Transverse colon (tissue), 4 donors: Measurements from ENCODE around the gene CDKN1B. TPM values are rescaled to one million over a fixed set of nuclear protein-coding genes. Genes with fewer than 3 reads are reported as not detected.

Experiments
- DNase-seq: peaks from one replicate; pipeline ENCODE4 v3.0.0-alpha.2; 2019
- H3K27ac ChIP-seq, 4 donors: fragments of 200-600 bp; sonication (generic); 2 replicates each; pipeline ENCODE4 v1.5.1; 2016 to 2018; ENCODE audit warnings: inconsistent platforms in 4 of 4
- H3K27me3 ChIP-seq: fragments of 200-600 bp; sonication (generic); 2 replicates; pipeline ENCODE4 v1.5.1; 2017; ENCODE audit warnings: inconsistent platforms
- H3K36me3 ChIP-seq, 4 donors: fragments of 200-600 bp; sonication (generic); 2 replicates each; pipeline ENCODE4 v1.5.1; 2017 to 2019; ENCODE audit warnings: inconsistent platforms in 4 of 4
- H3K4me1 ChIP-seq, 4 donors: fragments of 200-600 bp; sonication (generic); 2 replicates each; pipeline ENCODE4 v1.5.1; 2017 to 2020; ENCODE audit warnings: inconsistent platforms in 4 of 4
- H3K4me3 ChIP-seq, 4 donors: fragments of 200-600 bp; sonication (generic); 1 replicate in 1 of 4; 2 replicates in 3 of 4; pipeline versions ENCODE4 v1.5.1 to v1.6.1; 2017 to 2019; ENCODE audit warnings: inconsistent platforms in 4 of 4
- H3K9me3 ChIP-seq, 2 donors: fragments of 200-600 bp; sonication (generic); 2 replicates each; pipeline ENCODE4 v1.5.1; 2017 to 2019; ENCODE audit warnings: inconsistent platforms in 2 of 2
- EP300 ChIP-seq: sonication (generic); formaldehyde crosslinking; IDR thresholded peaks from one replicate; pipeline ENCODE4 v1.6.1; 2017; ENCODE audit warnings: antibody characterized with exemption, low read depth
- POLR2A ChIP-seq: fragments of 450-650 bp; IDR thresholded peaks from one replicate; pipeline ENCODE4 v1.6.1; 2016; ENCODE audit warnings: antibody characterized with exemption, mild to moderate bottlenecking, moderate library complexity
- POLR2AphosphoS5 ChIP-seq, 3 donors: sonication (generic); formaldehyde crosslinking; IDR thresholded peaks; one replicate each; pipeline ENCODE4 v1.6.1; 2016; ENCODE audit warnings: antibody characterized with exemption in 3 of 3
- WGBS, 2 donors: methylation state at CpG; one replicate each; pipeline ENCODE4 v1.1.5; 2018; ENCODE audit warnings: low coverage in 1 of 2; 5-methylcytosine and 5-hydroxymethylcytosine counted together
- in situ Hi-C, 4 donors: fragments of 200-750 bp; cut with MboI; loops; one replicate each; pipeline versions ENCODE4 v1.15.0 to v1.15.1; 2017; ENCODE audit warnings: low sequenced_read_pairs in 3 of 4, low pct_ligation_motif_present in 1 of 4, low pct_unique_long_range_greater_than_20kb in 1 of 4
- intact Hi-C: fragments of 100-400 bp; cut with DNase I; formaldehyde crosslinking; loops from one replicate; pipeline ENCODE4 v1.15.1; 2023; ENCODE audit warnings: low total_unique reads
- total RNA-seq, 4 donors: library from RNA; depleted of rRNA; stranded (reverse); fragments of >200 nt; gene quantifications; one replicate each; pipeline ENCODE4 v1.1.0, GENCODE V29; 2016
- TF ChIP-seq, protein P1 (sequence below), 5 experiments: fragments of 200-600 bp in 3 of 5; fragments of 450-650 bp in 2 of 5; sonication (generic) in 3 of 5; IDR thresholded peaks; 1 replicate in 2 of 5; 2 replicates in 3 of 5; pipeline ENCODE4 v1.5.1; 2016 to 2017; ENCODE audit warnings: antibody characterized with exemption in 5 of 5, inconsistent platforms in 3 of 5, mild to moderate bottlenecking in 2 of 5, moderate library complexity in 1 of 5

The CDKN1B gene
- total RNA-seq, 4 donors from 2014 or later = 14.1 to 58.3 (median 54.1) TPM

GRCh38 chr12:12721814-12722434 lies 4.8 kb downstream of the CDKN1B start:
- Histone ChIP-seq H3K9me3 (no peaks in the 10 kb centered on the region), H3K36me3 (peaks cover 0 to 13% (median 4%) of the 10 kb centered on the region in 4 donors), H3K27ac (peak overlapping the region; percentile 99 to 100 (median 100)), H3K27me3 (no peaks in the 10 kb centered on the region), H3K4me3 (peak overlapping the region in 2 of 4 donors; percentile 77 to 99), H3K4me1 (peaks cover 4 to 47% (median 41%) of the 10 kb centered on the region in 4 donors)
- intact Hi-C loops (no loop called here), in situ Hi-C loops (loop anchor here in 1 of 4 donors (25.0 kb wide), 1 partner anchor 335 kb away; no protein-coding TSS in a partner anchor)
- 39 to 42% methylated on average over 2 of the region's 2 CpGs for WGBS, 2 donors
- DNase-seq = no peak
- no peak for TF ChIP-seq POLR2A
- TF ChIP-seq POLR2AphosphoS5 (IDR thresholded peaks at IDR 0.05) = no peak
- TF ChIP-seq EP300 = no peak
- TF ChIP-seq, protein P1, sequence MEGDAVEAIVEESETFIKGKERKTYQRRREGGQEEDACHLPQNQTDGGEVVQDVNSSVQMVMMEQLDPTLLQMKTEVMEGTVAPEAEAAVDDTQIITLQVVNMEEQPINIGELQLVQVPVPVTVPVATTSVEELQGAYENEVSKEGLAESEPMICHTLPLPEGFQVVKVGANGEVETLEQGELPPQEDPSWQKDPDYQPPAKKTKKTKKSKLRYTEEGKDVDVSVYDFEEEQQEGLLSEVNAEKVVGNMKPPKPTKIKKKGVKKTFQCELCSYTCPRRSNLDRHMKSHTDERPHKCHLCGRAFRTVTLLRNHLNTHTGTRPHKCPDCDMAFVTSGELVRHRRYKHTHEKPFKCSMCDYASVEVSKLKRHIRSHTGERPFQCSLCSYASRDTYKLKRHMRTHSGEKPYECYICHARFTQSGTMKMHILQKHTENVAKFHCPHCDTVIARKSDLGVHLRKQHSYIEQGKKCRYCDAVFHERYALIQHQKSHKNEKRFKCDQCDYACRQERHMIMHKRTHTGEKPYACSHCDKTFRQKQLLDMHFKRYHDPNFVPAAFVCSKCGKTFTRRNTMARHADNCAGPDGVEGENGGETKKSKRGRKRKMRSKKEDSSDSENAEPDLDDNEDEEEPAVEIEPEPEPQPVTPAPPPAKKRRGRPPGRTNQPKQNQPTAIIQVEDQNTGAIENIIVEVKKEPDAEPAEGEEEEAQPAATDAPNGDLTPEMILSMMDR (IDR thresholded peaks at IDR 0.05) = no peak

DNA sequence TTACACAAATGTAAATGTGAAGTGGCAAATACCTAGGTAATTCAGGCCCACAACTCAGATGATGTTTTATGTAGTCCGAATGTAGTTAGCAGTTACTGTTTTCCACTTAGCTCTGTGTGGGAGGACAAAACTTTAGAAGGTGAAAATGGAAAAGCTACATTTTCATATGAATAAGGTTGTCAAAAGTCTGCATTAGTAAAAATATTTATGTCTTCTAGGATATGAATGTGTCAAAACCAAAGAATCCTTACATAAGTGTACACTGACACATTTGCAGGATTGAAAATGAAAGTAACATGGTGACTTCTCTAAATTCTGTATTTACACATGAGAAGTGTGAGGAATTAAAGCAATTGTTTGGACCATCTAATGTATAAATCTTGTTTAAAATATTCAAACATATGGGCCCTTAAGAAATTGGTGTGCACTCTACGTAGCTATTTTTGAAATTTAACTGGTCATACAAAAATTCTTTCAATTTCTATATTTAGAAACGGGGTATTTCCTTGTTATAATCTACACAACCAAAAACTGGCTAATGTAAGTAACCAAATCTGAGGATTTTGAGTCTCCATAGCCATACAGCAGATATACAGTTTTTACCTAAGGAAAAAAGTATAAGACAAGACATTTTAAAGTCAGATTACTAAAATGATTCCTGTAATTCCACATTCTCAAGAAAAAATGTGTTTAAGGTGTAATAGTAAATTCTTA lies 5.4 kb downstream of the CDKN1B start:
- Histone ChIP-seq H3K27me3 (no peaks in the 10 kb centered on the region), H3K36me3 (peaks cover 0 to 13% (median 4%) of the 10 kb centered on the region in 4 donors), H3K27ac (peak overlapping the region; percentile 99 to 100 (median 100)), H3K4me1 (peaks cover 4 to 51% (median 42%) of the 10 kb centered on the region in 4 donors), H3K9me3 (no peaks in the 10 kb centered on the region), H3K4me3 (peak overlapping the region in 3 of 4 donors; percentile 77 to 99 (median 89))
- WGBS, 2 donors = 7 to 10% methylated on average over 3 of the region's 3 CpGs
- intact Hi-C loops = no loop called here
- in situ Hi-C loops = loop anchor here in 1 of 4 donors (25.0 kb wide), 1 partner anchor 335 kb away; no protein-coding TSS in a partner anchor
- DNase-seq = no peak
- TF ChIP-seq POLR2AphosphoS5 (IDR thresholded peaks at IDR 0.05) = peak in 1 of 3 donors; percentile 6
- TF ChIP-seq, protein P1 (IDR thresholded peaks at IDR 0.05) = no peak

GRCh38 chr12:12723149-12723680 lies 6.0 kb downstream of the CDKN1B start:
- TF ChIP-seq POLR2AphosphoS5 (IDR thresholded peaks at IDR 0.05) (no peak), POLR2A (no peak), EP300 (no peak)
- TF ChIP-seq, protein P1 (IDR thresholded peaks at IDR 0.05) = no peak
- H3K4me1 ChIP-seq = peaks cover 4 to 51% (median 42%) of the 10 kb centered on the region in 4 donors
- no peak for DNase-seq
- peak overlapping the region; percentile 57 to 99 (median 83) for H3K4me3 ChIP-seq
- no peaks in the 10 kb centered on the region for H3K27me3 ChIP-seq
- H3K9me3 ChIP-seq = no peaks in the 10 kb centered on the region
- peaks cover 0 to 13% (median 4%) of the 10 kb centered on the region in 4 donors for H3K36me3 ChIP-seq
- 3 to 7% methylated on average over 9 to 11 of the region's 11 CpGs for WGBS, 2 donors
- intact Hi-C loops = no loop called here
- in situ Hi-C loops = loop anchor here in 1 of 4 donors (25.0 kb wide), 1 partner anchor 336 kb away; no protein-coding TSS in a partner anchor
- peak overlapping the region; percentile 99 to 100 (median 100) for H3K27ac ChIP-seq
